MM.1S (cell line): ENCODE data around the gene MAGOH.

Experiments
- CTCF ChIP-seq: fragments of 300-600 bp; sonication (generic); IDR thresholded peaks from 2 replicates; pipeline ENCODE4 v1.5.1; 2016; ENCODE audit warnings: antibody characterized with exemption, low read length, mixed read lengths
- EZH2 ChIP-seq: fragments of 300-600 bp; sonication (generic); optimal IDR thresholded peaks from 2 replicates; pipeline ENCODE3; 2017; ENCODE audit warnings: low read depth, mild to moderate bottlenecking, antibody characterized with exemption, low read length, mixed read lengths
- EZH2phosphoT487 ChIP-seq: fragments of 300-600 bp; sonication (generic); IDR thresholded peaks from 2 replicates; pipeline ENCODE4 v1.6.1; 2018; ENCODE audit warnings: antibody characterized with exemption, low read length

GRCh38 chr1:53285969-53286760 lies 47.8 kb upstream of the MAGOH start:
- no peak for TF ChIP-seq CTCF
- no peak for TF ChIP-seq EZH2
- no peak for TF ChIP-seq EZH2phosphoT487
